ENCODE data around the gene CFAP97D1.

CFAP97D1 gene

GRCh38 chr17:43800736-43801135 lies 20.5 kb downstream of the CFAP97D1 start:
- no peak for TF ChIP-seq CTCF (IDR thresholded peaks at IDR 0.05)
- no peaks in the 10 kb centered on the region for H3K4me1 ChIP-seq (ENCODE audit: control insufficient read depth in 1 of 2, insufficient read depth in 1 of 2, low read depth in 1 of 2, low read length in 1 of 2)
- H3K9me3 ChIP-seq = no peaks in the 10 kb centered on the region
- H3K36me3 ChIP-seq = no peaks in the 10 kb centered on the region
- no peak overlapping the region for H3K4me3 ChIP-seq (ENCODE audit: low read depth in 1 of 2, low read length in 1 of 2)
- H3K27ac ChIP-seq = no peak overlapping the region
- no peaks in the 10 kb centered on the region for H3K27me3 ChIP-seq

GRCh38 chr17:43801844-43802243 lies 21.6 kb downstream of the CFAP97D1 start:
- Histone ChIP-seq H3K4me3 (ENCODE audit: low read depth in 1 of 2, low read length in 1 of 2) (no peak overlapping the region), H3K27me3 (no peaks in the 10 kb centered on the region), H3K36me3 (no peaks in the 10 kb centered on the region), H3K4me1 (ENCODE audit: control insufficient read depth in 1 of 2, insufficient read depth in 1 of 2, low read depth in 1 of 2, low read length in 1 of 2) (no peaks in the 10 kb centered on the region), H3K27ac (no peak overlapping the region), H3K9me3 (no peaks in the 10 kb centered on the region)
- no peak for TF ChIP-seq CTCF (IDR thresholded peaks at IDR 0.05)

GRCh38 chr17:43803758-43804157 lies 23.5 kb downstream of the CFAP97D1 start:
- no peak for TF ChIP-seq CTCF (IDR thresholded peaks at IDR 0.05)
- no peak overlapping the region for H3K27ac ChIP-seq
- no peak overlapping the region for H3K4me3 ChIP-seq (ENCODE audit: low read depth in 1 of 2, low read length in 1 of 2)
- H3K36me3 ChIP-seq = no peaks in the 10 kb centered on the region
- H3K9me3 ChIP-seq = no peaks in the 10 kb centered on the region
- H3K4me1 ChIP-seq (ENCODE audit: control insufficient read depth in 1 of 2, insufficient read depth in 1 of 2, low read depth in 1 of 2, low read length in 1 of 2) = no peaks in the 10 kb centered on the region
- H3K27me3 ChIP-seq = no peaks in the 10 kb centered on the region

- Histone ChIP-seq H3K27ac (no peak overlapping the region), H3K27me3 (no peaks in the 10 kb centered on the region), H3K4me1 (ENCODE audit: control insufficient read depth in 1 of 2, insufficient read depth in 1 of 2, low read depth in 1 of 2, low read length in 1 of 2) (no peaks in the 10 kb centered on the region), H3K4me3 (ENCODE audit: low read depth in 1 of 2, low read length in 1 of 2) (no peak overlapping the region), H3K36me3 (no peaks in the 10 kb centered on the region), H3K9me3 (no peaks in the 10 kb centered on the region)
- TF ChIP-seq CTCF (IDR thresholded peaks at IDR 0.05) = no peak
Measured at GRCh38 chr17:43805117-43805516, 24.9 kb downstream of the CFAP97D1 start.

- H3K4me3 ChIP-seq (ENCODE audit: low read depth in 1 of 2, low read length in 1 of 2) = no peak overlapping the region
- H3K27me3 ChIP-seq = no peaks in the 10 kb centered on the region
- H3K27ac ChIP-seq = no peak overlapping the region
- H3K4me1 ChIP-seq (ENCODE audit: control insufficient read depth in 1 of 2, insufficient read depth in 1 of 2, low read depth in 1 of 2, low read length in 1 of 2) = no peaks in the 10 kb centered on the region
- no peak for TF ChIP-seq CTCF (IDR thresholded peaks at IDR 0.05)
- no peaks in the 10 kb centered on the region for H3K9me3 ChIP-seq
- H3K36me3 ChIP-seq = no peaks in the 10 kb centered on the region
Measured at GRCh38 chr17:43808076-43808475, 27.8 kb downstream of the CFAP97D1 start.

- H3K4me3 ChIP-seq (ENCODE audit: low read depth in 1 of 2, low read length in 1 of 2) = no peak overlapping the region
- H3K27ac ChIP-seq = no peak overlapping the region
- no peaks in the 10 kb centered on the region for H3K36me3 ChIP-seq
- H3K4me1 ChIP-seq (ENCODE audit: control insufficient read depth in 1 of 2, insufficient read depth in 1 of 2, low read depth in 1 of 2, low read length in 1 of 2) = no peaks in the 10 kb centered on the region
- TF ChIP-seq CTCF (IDR thresholded peaks at IDR 0.05) = no peak
- H3K9me3 ChIP-seq = no peaks in the 10 kb centered on the region
- no peaks in the 10 kb centered on the region for H3K27me3 ChIP-seq
Measured at GRCh38 chr17:43809121-43809520, 28.9 kb downstream of the CFAP97D1 start.

Measured in neutrophil (primary cell).